HEK293 (cell line): Measurements from ENCODE around the gene SDS.

ENCODE experiments used
- REST ChIP-seq: fragments of 450-650 bp; formaldehyde crosslinking; IDR thresholded peaks from 2 replicates; pipeline ENCODE4 v1.5.1; 2016; ENCODE audit warnings: missing biosample characterization, missing genetic modification characterization
- ZNF704 ChIP-seq: fragments of 450-650 bp; formaldehyde crosslinking; IDR thresholded peaks from 2 replicates; pipeline ENCODE4 v1.5.1; 2016; ENCODE audit warnings: missing biosample characterization, missing genetic modification characterization

- TF ChIP-seq ZNF704 (tag by site-specific recombination) = no peak
- no peak for TF ChIP-seq REST (tag by site-specific recombination)
Measured at GRCh38 chr12:113452458-113452857, 48.8 kb upstream of the SDS start.
